Hepatocyte (in vitro differentiated cells): ENCODE data around the gene KDM4E. TPM values are rescaled to one million over a fixed set of nuclear protein-coding genes. Genes with fewer than 3 reads are reported as not detected.
A peak's percentile ranks its signal among the peaks of the same experiment; 100 is the strongest.
"Not testable (repeated sequence)": the region's sequence is repeated elsewhere in the genome, so short reads cannot be mapped to it uniquely, and the experiment has no call there.

Experiments used
- DNase-seq: peaks from one replicate; pipeline ENCODE4 v3.0.0-alpha.2; 2016; ENCODE audit warnings: low spot score
- H2AFZ ChIP-seq: fragments of 200-600 bp; sonication (generic); 2 replicates; pipeline ENCODE4 v1.6.0; 2016; ENCODE audit warnings: antibody characterized with exemption, mild to moderate bottlenecking
- H3K27ac ChIP-seq: fragments of 200-600 bp; sonication (generic); 2 replicates; pipeline ENCODE4 v1.5.1; 2016; ENCODE audit warnings: mild to moderate bottlenecking
- H3K27me3 ChIP-seq: fragments of 200-600 bp; sonication (generic); 2 replicates; pipeline ENCODE4 v1.6.1; 2016
- H3K36me3 ChIP-seq: fragments of 200-600 bp; sonication (generic); replicated peaks from 2 replicates; pipeline ENCODE4 v1.5.1; 2016; ENCODE audit warnings: low read depth; ENCODE audit not compliant: insufficient read depth
- H3K4me1 ChIP-seq: fragments of 200-600 bp; sonication (generic); 2 replicates; pipeline ENCODE4 v1.5.1; 2016; ENCODE audit warnings: mild to moderate bottlenecking, moderate library complexity; ENCODE audit not compliant: insufficient read depth
- H3K4me2 ChIP-seq: fragments of 200-600 bp; sonication (generic); 2 replicates; pipeline ENCODE4 v1.6.0; 2016
- H3K4me3 ChIP-seq: fragments of 200-600 bp; sonication (generic); 2 replicates; pipeline ENCODE4 v1.5.1; 2016; ENCODE audit warnings: mild to moderate bottlenecking
- H3K79me2 ChIP-seq: fragments of 200-600 bp; sonication (generic); 2 replicates; pipeline ENCODE4 v1.6.0; 2017; ENCODE audit warnings: mild to moderate bottlenecking
- H3K9me2 ChIP-seq: fragments of 200-600 bp; sonication (generic); replicated peaks from 2 replicates; pipeline ENCODE4 v1.6.0; 2017; ENCODE audit warnings: mild to moderate bottlenecking; ENCODE audit not compliant: insufficient read depth
- H3K9me3 ChIP-seq: fragments of 200-600 bp; sonication (generic); 2 replicates; pipeline ENCODE4 v1.5.1; 2016; ENCODE audit warnings: low read depth, mild to moderate bottlenecking
- H4K20me1 ChIP-seq: fragments of 200-600 bp; sonication (generic); 2 replicates; pipeline ENCODE4 v1.6.0; 2016; ENCODE audit warnings: mild to moderate bottlenecking; ENCODE audit not compliant: insufficient read depth, poor library complexity, severe bottlenecking
- CTCF ChIP-seq: fragments of 200-600 bp; sonication (generic); IDR thresholded peaks from 2 replicates; pipeline ENCODE4 v1.5.1; 2016; ENCODE audit warnings: antibody characterized with exemption, mild to moderate bottlenecking; ENCODE audit not compliant: poor library complexity
- EZH2 ChIP-seq: fragments of 200-600 bp; sonication (generic); IDR thresholded peaks from 2 replicates; pipeline ENCODE4 v1.6.1; 2016; ENCODE audit warnings: antibody characterized with exemption, mild to moderate bottlenecking, borderline replicate concordance
- EZH2phosphoT487 ChIP-seq: fragments of 200-600 bp; sonication (generic); IDR thresholded peaks from one replicate; pipeline ENCODE4 v1.6.1; 2018; ENCODE audit warnings: antibody characterized with exemption, mild to moderate bottlenecking, low read depth, moderate library complexity; ENCODE audit not compliant: unreplicated experiment, severe bottlenecking
- WGBS: methylation state at CpG from one replicate; pipeline ENCODE4 v1.1.6; 2016; ENCODE audit warnings: low lambda C conversion rate; ENCODE audit errors: missing lambda C conversion rate; 5-methylcytosine and 5-hydroxymethylcytosine counted together
- polyA plus RNA-seq: library from polyadenylated mRNA; unstranded; fragments of >200 nt; fragmentation: Nextera tagmentation; extraction: Ambion mirVana; gene quantifications from 2 replicates; pipeline ENCODE4 v1.2.1, GENCODE V29; 2016
- total RNA-seq: library from RNA; depleted of rRNA; stranded (reverse); fragments of >200 nt; gene quantifications from 2 replicates; pipeline ENCODE4 v1.2.3, GENCODE V29; 2014

Gene KDM4E
- total and polyA plus RNA-seq, 2 experiments from 2014 or later, result not detected

DNA sequence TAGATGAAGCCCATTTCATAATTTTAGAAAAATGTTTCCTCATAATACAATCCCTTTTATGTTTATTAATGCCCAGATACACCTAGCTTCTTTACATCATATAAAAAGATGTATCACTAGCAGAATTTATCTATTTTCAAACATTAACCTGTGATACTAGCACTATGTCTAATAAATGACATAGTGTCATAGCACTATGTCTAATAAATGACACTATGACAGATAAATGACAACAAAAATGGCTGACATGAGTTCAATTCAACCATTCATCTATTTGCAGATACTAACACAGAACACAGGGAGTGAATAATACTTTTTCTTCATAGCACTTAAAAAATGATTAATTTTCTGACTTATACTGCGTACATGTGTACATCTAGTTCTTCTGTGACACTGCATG, 19.4 kb upstream of the KDM4E start:
- DNase-seq, result no peak
- Histone ChIP-seq H3K9me3 (no peaks in the 10 kb centered on the region), H4K20me1 (no peaks in the 10 kb centered on the region), H3K27me3 (peaks cover 3% of the 10 kb centered on the region), H3K36me3 (no peaks in the 10 kb centered on the region), H3K4me3 (no peak overlapping the region), H3K4me2 (no peak overlapping the region), H3K27ac (no peak overlapping the region), H2AFZ (no peak overlapping the region), H3K4me1 (no peaks in the 10 kb centered on the region), H3K79me2 (no peaks in the 10 kb centered on the region), H3K9me2 (no peaks in the 10 kb centered on the region)
- TF ChIP-seq EZH2phosphoT487, result no peak
- no peak for TF ChIP-seq EZH2
- no peak for TF ChIP-seq CTCF
- WGBS, result 86% methylated on average over 1 of the region's 1 CpG

DNA sequence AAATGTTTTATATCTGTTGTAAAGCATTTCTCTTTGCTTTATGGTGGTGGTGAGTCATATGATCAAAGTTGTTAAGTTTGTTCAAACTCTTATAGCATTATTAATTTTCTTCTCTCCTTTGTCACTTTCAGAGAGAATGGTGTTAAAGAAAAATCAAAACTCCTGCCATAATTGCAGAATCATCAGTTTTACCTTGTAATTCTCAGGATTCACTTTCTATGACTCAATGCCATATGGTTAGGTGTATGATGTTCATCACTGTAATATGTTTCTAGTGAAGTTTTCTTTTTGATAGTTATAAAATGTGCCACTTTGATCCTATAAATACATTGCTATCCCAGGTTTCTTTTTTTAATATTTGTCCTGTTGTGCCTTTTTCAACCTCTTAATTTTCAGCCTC, 13.7 kb upstream of the KDM4E start:
- Histone ChIP-seq H3K9me3 (no peaks in the 10 kb centered on the region), H3K4me1 (no peaks in the 10 kb centered on the region), H3K4me2 (no peak overlapping the region), H3K27ac (no peak overlapping the region), H3K36me3 (no peaks in the 10 kb centered on the region), H3K9me2 (no peaks in the 10 kb centered on the region), H4K20me1 (no peaks in the 10 kb centered on the region), H2AFZ (no peak overlapping the region), H3K79me2 (no peaks in the 10 kb centered on the region), H3K4me3 (no peak overlapping the region), H3K27me3 (peaks cover 3% of the 10 kb centered on the region)
- TF ChIP-seq CTCF, result no peak
- no peak for TF ChIP-seq EZH2
- TF ChIP-seq EZH2phosphoT487, result no peak
- DNase-seq, result no peak

GRCh38 chr11:95014184-95014821, 10.8 kb upstream of the KDM4E start:
- Histone ChIP-seq H3K9me2 (no peaks in the 10 kb centered on the region), H3K36me3 (no peaks in the 10 kb centered on the region), H3K4me3 (no peak overlapping the region), H3K27me3 (peaks cover 1% of the 10 kb centered on the region), H3K4me1 (no peaks in the 10 kb centered on the region), H2AFZ (no peak overlapping the region), H3K9me3 (no peaks in the 10 kb centered on the region), H4K20me1 (no peaks in the 10 kb centered on the region), H3K27ac (no peak overlapping the region), H3K4me2 (no peak overlapping the region), H3K79me2 (no peaks in the 10 kb centered on the region)
- WGBS, result 89% methylated on average over 12 of the region's 12 CpGs
- TF ChIP-seq EZH2phosphoT487 (no peak), EZH2 (no peak), CTCF (no peak)
- no peak for DNase-seq

- peak overlapping the region; percentile 18 for H3K4me2 ChIP-seq
- H4K20me1 ChIP-seq, result no peaks in the 10 kb centered on the region
- no peaks in the 10 kb centered on the region for H3K36me3 ChIP-seq
- H3K4me3 ChIP-seq, result no peak overlapping the region
- WGBS, result 29% methylated on average over 2 of the region's 2 CpGs
- H3K27ac ChIP-seq, result no peak overlapping the region
- H3K79me2 ChIP-seq, result no peaks in the 10 kb centered on the region
- DNase-seq, result no peak
- H3K9me3 ChIP-seq, result no peaks in the 10 kb centered on the region
- no peak overlapping the region for H2AFZ ChIP-seq
- no peaks in the 10 kb centered on the region for H3K27me3 ChIP-seq
- no peaks in the 10 kb centered on the region for H3K9me2 ChIP-seq
- TF ChIP-seq EZH2, result no peak
- no peak for TF ChIP-seq CTCF
- TF ChIP-seq EZH2phosphoT487, result no peak
- H3K4me1 ChIP-seq, result no peaks in the 10 kb centered on the region
Measured at GRCh38 chr11:95016139-95016538, 8.9 kb upstream of the KDM4E start.

DNA sequence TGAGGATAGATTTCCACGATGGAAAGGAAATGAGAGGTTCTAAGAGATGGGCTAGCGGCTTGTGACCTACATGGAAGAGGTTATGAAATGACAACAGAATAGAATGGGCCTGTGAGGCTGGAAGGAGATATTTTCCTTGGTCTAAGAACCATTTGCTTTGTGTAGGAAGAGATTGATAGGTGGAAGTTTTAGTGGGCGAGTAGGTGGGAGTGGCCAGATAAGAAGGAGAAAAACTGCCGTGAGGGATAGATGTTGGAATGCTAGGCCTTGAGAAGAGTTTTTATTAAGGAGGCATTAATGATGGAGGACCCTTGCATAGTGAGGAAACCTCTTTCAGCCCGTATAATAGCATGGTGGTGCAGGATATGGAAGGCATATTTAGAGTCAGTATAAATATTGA, 3.6 kb upstream of the KDM4E start:
- H3K9me2 ChIP-seq, H3K36me3 ChIP-seq, H3K27me3 ChIP-seq, H3K4me1 ChIP-seq, DNase-seq, H3K9me3 ChIP-seq, H4K20me1 ChIP-seq, H3K4me3 ChIP-seq, H3K27ac ChIP-seq, H3K4me2 ChIP-seq, H2AFZ ChIP-seq, H3K79me2 ChIP-seq: not testable (repeated sequence)
- 89% methylated on average over 5 of the region's 5 CpGs for WGBS

DNA sequence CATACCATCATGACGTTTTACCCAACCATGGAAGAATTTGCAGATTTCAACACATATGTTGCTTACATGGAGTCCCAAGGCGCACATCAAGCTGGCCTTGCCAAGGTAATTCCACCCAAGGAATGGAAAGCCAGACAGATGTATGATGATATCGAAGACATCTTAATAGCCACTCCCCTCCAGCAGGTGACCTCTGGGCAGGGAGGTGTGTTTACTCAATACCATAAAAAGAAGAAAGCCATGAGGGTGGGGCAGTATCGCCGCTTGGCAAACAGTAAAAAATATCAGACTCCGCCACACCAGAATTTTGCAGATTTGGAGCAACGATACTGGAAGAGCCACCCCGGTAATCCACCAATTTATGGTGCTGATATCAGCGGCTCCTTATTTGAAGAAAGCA, 536 bp downstream of the KDM4E start:
- not testable (repeated sequence) for H2AFZ ChIP-seq, H4K20me1 ChIP-seq, H3K9me2 ChIP-seq, H3K9me3 ChIP-seq, H3K79me2 ChIP-seq, H3K36me3 ChIP-seq, H3K4me1 ChIP-seq, DNase-seq, H3K27me3 ChIP-seq, H3K4me2 ChIP-seq, H3K4me3 ChIP-seq, H3K27ac ChIP-seq
- 91% methylated on average over 9 of the region's 9 CpGs for WGBS
